GM21737 (cell line): Measurements from ENCODE around the gene CD274.
A peak's percentile ranks its signal among the peaks of the same experiment; 100 is the strongest.
"Not testable (repeated sequence)": the region's sequence is repeated elsewhere in the genome, so short reads cannot be mapped to it uniquely, and the experiment has no call there.

Experiments used
- ATAC-seq: cut with Tn5 transposase; IDR thresholded peaks from one replicate; pipeline ENCODE4 v1.9.1; 2021; ENCODE audit warnings: mild to moderate bottlenecking, moderate library complexity; ENCODE audit not compliant: unreplicated experiment

The CD274 gene

GRCh38 chr9:5460157-5460556 lies 9.8 kb downstream of the CD274 start:
- no peak for ATAC-seq

GRCh38 chr9:5464831-5465330 lies 14.5 kb downstream of the CD274 start:
- not testable (repeated sequence) for ATAC-seq

- ATAC-seq = no peak
Observed at GRCh38 chr9:5466005-5466404, 15.7 kb downstream of the CD274 start.

- no peak for ATAC-seq
Observed at GRCh38 chr9:5466766-5467165, 16.4 kb downstream of the CD274 start.

- ATAC-seq = no peak
Observed at GRCh38 chr9:5468850-5469249, 18.5 kb downstream of the CD274 start.

- ATAC-seq = no peak
Observed at GRCh38 chr9:5470122-5470521, 19.8 kb downstream of the CD274 start.

- no peak for ATAC-seq
Observed at GRCh38 chr9:5470816-5471215, 20.5 kb downstream of the CD274 start.

GRCh38 chr9:5475611-5476010 lies 25.3 kb downstream of the CD274 start:
- not testable (repeated sequence) for ATAC-seq

- no peak for ATAC-seq
Observed at GRCh38 chr9:5478206-5478605, 27.9 kb downstream of the CD274 start.

- peak; percentile 64 for ATAC-seq
Observed at GRCh38 chr9:5479994-5480694, 29.8 kb downstream of the CD274 start.

- no peak for ATAC-seq
Observed at GRCh38 chr9:5480919-5481318, 30.6 kb downstream of the CD274 start.

- ATAC-seq = no peak
Observed at GRCh38 chr9:5481322-5482040, 31.1 kb downstream of the CD274 start.

GRCh38 chr9:5482194-5482593 lies 31.9 kb downstream of the CD274 start:
- no peak for ATAC-seq

GRCh38 chr9:5483306-5483705 lies 33.0 kb downstream of the CD274 start:
- ATAC-seq = no peak

GRCh38 chr9:5485378-5486085 lies 35.2 kb downstream of the CD274 start:
- no peak for ATAC-seq

GRCh38 chr9:5486988-5487387 lies 36.6 kb downstream of the CD274 start:
- ATAC-seq = no peak

GRCh38 chr9:5488221-5489008 lies 38.1 kb downstream of the CD274 start:
- ATAC-seq = no peak

- ATAC-seq = no peak
Observed at GRCh38 chr9:5489630-5490490, 39.5 kb downstream of the CD274 start.

- peak; percentile 32 for ATAC-seq
Observed at GRCh38 chr9:5492965-5493678, 42.8 kb downstream of the CD274 start.
